ENCODE measurements around the gene CDH4. TPM values are rescaled to one million over a fixed set of nuclear protein-coding genes. Genes with fewer than 3 reads are reported as not detected.

The CDH4 gene
- total RNA-seq, 1 experiment from 2014 or later: not detected

- POLR2A ChIA-PET: no interaction called here
- TF ChIP-seq CTCF (IDR thresholded peaks at IDR 0.05) (no peak), REST (IDR thresholded peaks at IDR 0.05; ENCODE audit: insufficient read depth in 1 of 2, low read depth in 2 of 2, low read length in 1 of 2) (peak; percentile 95 to 97)
- CTCF ChIA-PET: interaction anchor here (0.7 kb wide), 1 partner anchor 36 kb away, joined by 4 read pairs; no protein-coding TSS in a partner anchor
- Histone ChIP-seq H3K27me3 (ENCODE audit: control insufficient read depth, insufficient read depth, low read length) (no peaks in the 10 kb centered on the region; the same call in 1 of the 2 replicates), H3K4me3 (ENCODE audit: low read depth in 2 of 2, low read length in 2 of 2) (no peak overlapping the region), H3K4me1 (ENCODE audit: control insufficient read depth, insufficient read depth, low read length) (no peaks in the 10 kb centered on the region), H3K9me3 (ENCODE audit: control insufficient read depth, insufficient read depth, low read depth, low read length) (no peaks in the 10 kb centered on the region), H3K27ac (ENCODE audit: low read length) (no peak overlapping the region), H3K36me3 (ENCODE audit: control insufficient read depth, insufficient read depth, low read length) (no peaks in the 10 kb centered on the region)
- no TSS peak for BruUV-seq (replicated peaks)
- no peak for ATAC-seq
- no peak for DNase-seq (ENCODE audit: low read depth, low spot score)
- in situ Hi-C loops (cut with HindIII; ENCODE audit: low pct_unique_long_range_greater_than_20kb, low sequenced_read_pairs) (no loop called here), intact Hi-C loops (cut with micrococcal nuclease; ENCODE audit: unreplicated experiment) (no loop called here)
Observed at GRCh38 chr20:61951695-61952533, 699.9 kb downstream of the CDH4 start.

GRCh38 chr20:61953037-61954021 lies 701.3 kb downstream of the CDH4 start:
- Histone ChIP-seq H3K27me3 (ENCODE audit: control insufficient read depth, insufficient read depth, low read length) (no peaks in the 10 kb centered on the region; the same call in 1 of the 2 replicates), H3K9me3 (ENCODE audit: control insufficient read depth, insufficient read depth, low read depth, low read length) (no peaks in the 10 kb centered on the region), H3K27ac (ENCODE audit: low read length) (no peak overlapping the region), H3K4me1 (ENCODE audit: control insufficient read depth, insufficient read depth, low read length) (no peaks in the 10 kb centered on the region), H3K36me3 (ENCODE audit: control insufficient read depth, insufficient read depth, low read length) (no peaks in the 10 kb centered on the region), H3K4me3 (ENCODE audit: low read depth in 2 of 2, low read length in 2 of 2) (no peak overlapping the region)
- intact Hi-C loops (cut with micrococcal nuclease; ENCODE audit: unreplicated experiment) (no loop called here), in situ Hi-C loops (cut with HindIII; ENCODE audit: low pct_unique_long_range_greater_than_20kb, low sequenced_read_pairs) (no loop called here)
- TF ChIP-seq CTCF (IDR thresholded peaks at IDR 0.05) (no peak), REST (IDR thresholded peaks at IDR 0.05; ENCODE audit: insufficient read depth in 1 of 2, low read depth in 2 of 2, low read length in 1 of 2) (no peak), POLR2AphosphoS5 (IDR thresholded peaks at IDR 0.05; ENCODE audit: low read depth, low read length) (no peak), TCF7L2 (IDR thresholded peaks at IDR 0.05; ENCODE audit: low read depth, low read length) (no peak), SIN3A (IDR thresholded peaks at IDR 0.05; ENCODE audit: borderline replicate concordance, insufficient read depth, low read depth, low read length) (no peak)
- POLR2A ChIA-PET: no interaction called here
- ATAC-seq (no peak), DNase-seq (ENCODE audit: low read depth, low spot score) (no peak)
- BruUV-seq (replicated peaks): no TSS peak
- CTCF ChIA-PET: interaction anchor here (0.7 kb wide), 1 partner anchor 35 kb away, joined by 4 read pairs; no protein-coding TSS in a partner anchor
